Activated naive CD4-positive, alpha-beta T cell treated with anti-CD3 and anti-CD28 coated beads, Interleukin-2, amount 50 U/mL, for 72 hours (primary cell): ENCODE data around the gene NCBP3. TPM values are rescaled to one million over a fixed set of nuclear protein-coding genes. Genes with fewer than 3 reads are reported as not detected.

Experiments used
- ATAC-seq, 2 donors: fragments of 150-1000 bp; cut with Tn5 transposase; 2 replicates each; pipeline ENCODE4 v1.10.0; 2021; ENCODE audit warnings: mild to moderate bottlenecking in 2 of 2, moderate library complexity in 2 of 2
- DNase-seq, 2 donors: peaks; one replicate each; pipeline ENCODE4 v3.0.0; 2021 to 2022; ENCODE audit warnings: low spot score in 2 of 2
- H3K27ac Mint-ChIP-seq, 2 donors: one replicate each; pipeline ENCODE4 v1.8.0; 2022; ENCODE audit warnings: mild to moderate bottlenecking in 2 of 2, mixed read lengths in 2 of 2
- H3K36me3 Mint-ChIP-seq, 2 donors: one replicate each; pipeline ENCODE4 v1.8.0; 2022; ENCODE audit warnings: mixed read lengths in 2 of 2
- H3K9me3 Mint-ChIP-seq, 2 donors: one replicate each; pipeline ENCODE4 v1.8.0; 2022; ENCODE audit warnings: mixed read lengths in 2 of 2
- total RNA-seq, 2 donors: library from RNA; stranded (reverse); gene quantifications; one replicate each; pipeline ENCODE4 v1.2.3, GENCODE V29; 2022

NCBP3 gene, protein sequence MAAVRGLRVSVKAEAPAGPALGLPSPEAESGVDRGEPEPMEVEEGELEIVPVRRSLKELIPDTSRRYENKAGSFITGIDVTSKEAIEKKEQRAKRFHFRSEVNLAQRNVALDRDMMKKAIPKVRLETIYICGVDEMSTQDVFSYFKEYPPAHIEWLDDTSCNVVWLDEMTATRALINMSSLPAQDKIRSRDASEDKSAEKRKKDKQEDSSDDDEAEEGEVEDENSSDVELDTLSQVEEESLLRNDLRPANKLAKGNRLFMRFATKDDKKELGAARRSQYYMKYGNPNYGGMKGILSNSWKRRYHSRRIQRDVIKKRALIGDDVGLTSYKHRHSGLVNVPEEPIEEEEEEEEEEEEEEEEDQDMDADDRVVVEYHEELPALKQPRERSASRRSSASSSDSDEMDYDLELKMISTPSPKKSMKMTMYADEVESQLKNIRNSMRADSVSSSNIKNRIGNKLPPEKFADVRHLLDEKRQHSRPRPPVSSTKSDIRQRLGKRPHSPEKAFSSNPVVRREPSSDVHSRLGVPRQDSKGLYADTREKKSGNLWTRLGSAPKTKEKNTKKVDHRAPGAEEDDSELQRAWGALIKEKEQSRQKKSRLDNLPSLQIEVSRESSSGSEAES
- total RNA-seq: 10 to 100 TPM; 35.4 to 44.4 TPM

DNA sequence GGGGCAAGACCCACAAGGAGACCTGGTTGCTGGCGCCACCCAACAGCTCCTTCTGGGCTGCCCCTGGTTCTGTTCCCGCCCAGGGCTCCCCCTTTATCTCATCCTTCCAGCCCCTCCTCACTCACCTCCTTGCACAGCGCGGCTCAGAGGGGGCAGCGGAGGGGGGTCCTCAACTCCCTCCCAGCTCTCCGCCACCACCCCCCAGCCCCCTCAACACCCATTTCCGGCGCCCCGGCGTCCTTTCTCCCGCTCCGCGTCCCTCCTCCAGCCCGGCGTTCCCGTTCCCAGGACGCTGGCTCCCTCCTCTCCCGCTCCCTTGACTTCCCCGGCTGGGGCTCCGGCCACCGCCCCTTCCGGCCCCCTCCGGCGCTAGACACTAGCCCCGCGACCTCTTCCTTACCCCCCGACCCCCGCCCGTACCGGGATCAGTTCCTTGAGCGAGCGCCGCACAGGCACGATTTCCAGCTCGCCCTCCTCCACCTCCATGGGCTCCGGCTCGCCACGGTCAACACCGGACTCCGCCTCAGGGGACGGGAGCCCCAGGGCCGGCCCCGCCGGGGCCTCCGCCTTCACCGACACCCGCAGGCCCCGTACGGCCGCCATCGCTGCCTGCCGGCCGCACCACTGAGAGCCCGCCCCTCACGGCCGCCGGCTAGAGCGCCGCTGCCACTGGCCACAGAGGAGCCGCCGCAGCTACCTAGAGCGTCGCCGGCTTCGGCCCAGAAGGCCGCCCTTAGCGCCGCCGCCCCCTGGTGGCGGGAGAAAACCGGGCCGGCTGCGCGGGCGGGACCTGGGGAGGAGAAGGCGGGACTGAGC lies at the start of gene NCBP3:
Gene NCBP3 (minus strand): TSS at position 626 of the 816 bp plus-strand sequence. CDS start 23 bp downstream, at position 603.
- ATAC-seq: peak; percentile 95 to 96
- Mint-ChIP-seq H3K9me3 (no peaks in the 10 kb centered on the region), H3K36me3 (peaks cover 0 to 18% of the 10 kb centered on the region in 2 donors), H3K27ac (peak within 1 kb of the TSS; percentile 98)
- DNase-seq: peak; percentile 93 to 98

GRCh38 chr17:3895354-3895753 lies 49.3 kb upstream of the NCBP3 start:
- no peaks in the 10 kb centered on the region for H3K36me3 Mint-ChIP-seq
- ATAC-seq (no peak), DNase-seq (no peak)
- H3K9me3 Mint-ChIP-seq: no peaks in the 10 kb centered on the region
- H3K27ac Mint-ChIP-seq: no peak overlapping the region

- ATAC-seq (no peak), DNase-seq (no peak)
- Mint-ChIP-seq H3K36me3 (no peaks in the 10 kb centered on the region), H3K9me3 (no peaks in the 10 kb centered on the region), H3K27ac (peak overlapping the region in 1 of 2 donors; percentile 57)
Observed at GRCh38 chr17:3894911-3895343, 48.9 kb upstream of the NCBP3 start.

DNA sequence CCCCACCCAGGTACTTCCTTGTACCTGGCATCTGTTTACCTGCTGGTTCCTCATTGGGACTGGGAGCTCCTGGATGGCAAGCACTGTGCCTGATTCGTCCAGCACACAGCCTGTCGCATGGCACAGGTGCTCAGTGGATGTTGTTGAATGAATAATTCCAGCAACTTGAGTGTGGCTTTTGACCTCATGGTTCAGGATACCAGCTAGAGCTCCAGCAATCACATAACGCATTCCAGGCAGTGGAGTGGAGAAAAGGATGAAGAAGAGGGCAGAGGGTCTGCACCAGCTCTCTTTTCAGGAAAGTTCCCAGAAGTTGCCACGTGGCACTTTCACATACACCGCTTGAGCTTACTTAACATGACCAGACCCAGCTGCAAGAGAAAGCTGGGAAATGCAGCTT lies 48.1 kb upstream of the NCBP3 start:
- Mint-ChIP-seq H3K27ac (peak overlapping the region in 1 of 2 donors; percentile 73), H3K36me3 (no peaks in the 10 kb centered on the region), H3K9me3 (no peaks in the 10 kb centered on the region)
- DNase-seq: no peak
- ATAC-seq: no peak

DNA sequence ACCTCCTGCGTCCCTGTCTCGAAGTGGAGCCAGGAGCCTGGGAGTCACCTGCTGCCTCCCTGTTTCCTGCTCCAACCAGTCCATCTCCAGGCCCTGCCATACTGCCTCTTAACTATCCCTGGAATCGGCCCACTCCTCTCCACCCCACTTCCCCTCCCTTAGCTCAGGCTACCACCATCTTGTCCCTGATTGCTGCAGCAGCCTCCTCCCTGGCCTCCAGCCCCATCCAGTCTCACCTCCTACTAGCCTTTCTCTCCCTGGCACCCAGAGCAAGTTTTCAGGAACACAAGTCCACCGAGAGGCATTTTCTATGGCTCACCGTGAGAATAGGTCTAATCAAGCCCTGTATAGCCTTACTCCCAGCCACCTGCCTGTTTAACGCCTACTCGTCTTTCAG lies 47.7 kb upstream of the NCBP3 start:
- no peak for ATAC-seq

GRCh38 chr17:3893003-3893719 lies 47.1 kb upstream of the NCBP3 start, which contains the start of gene CAMKK1:
Gene CAMKK1, minus strand, starts transcription at chr17:3893053. Its CDS starts 7,366 bp downstream, at chr17:3885687.
- no peaks in the 10 kb centered on the region for H3K36me3 Mint-ChIP-seq
- H3K27ac Mint-ChIP-seq: peak within 1 kb of the TSS; percentile 73 to 94
- peak; percentile 87 to 90 for ATAC-seq
- H3K9me3 Mint-ChIP-seq: no peaks in the 10 kb centered on the region
- peak; percentile 93 to 95 for DNase-seq

More for the DNA sequence above, 47.7 kb upstream of the NCBP3 start:
- no peaks in the 10 kb centered on the region for H3K36me3 Mint-ChIP-seq
- DNase-seq: no peak
- peak overlapping the region; percentile 73 to 94 for H3K27ac Mint-ChIP-seq
- no peaks in the 10 kb centered on the region for H3K9me3 Mint-ChIP-seq

GRCh38 chr17:3892095-3892998 lies 46.3 kb upstream of the NCBP3 start:
- DNase-seq (peak; percentile 47 to 72), ATAC-seq (peak; percentile 29 to 56)
- H3K9me3 Mint-ChIP-seq: no peaks in the 10 kb centered on the region
- no peak overlapping the region for H3K27ac Mint-ChIP-seq
- H3K36me3 Mint-ChIP-seq: no peaks in the 10 kb centered on the region

- Mint-ChIP-seq H3K36me3 (no peaks in the 10 kb centered on the region), H3K27ac (peak overlapping the region in 1 of 2 donors; percentile 12), H3K9me3 (no peaks in the 10 kb centered on the region)
- no peak for ATAC-seq
- DNase-seq: no peak
Observed at GRCh38 chr17:3891626-3892094, 45.6 kb upstream of the NCBP3 start.

DNA sequence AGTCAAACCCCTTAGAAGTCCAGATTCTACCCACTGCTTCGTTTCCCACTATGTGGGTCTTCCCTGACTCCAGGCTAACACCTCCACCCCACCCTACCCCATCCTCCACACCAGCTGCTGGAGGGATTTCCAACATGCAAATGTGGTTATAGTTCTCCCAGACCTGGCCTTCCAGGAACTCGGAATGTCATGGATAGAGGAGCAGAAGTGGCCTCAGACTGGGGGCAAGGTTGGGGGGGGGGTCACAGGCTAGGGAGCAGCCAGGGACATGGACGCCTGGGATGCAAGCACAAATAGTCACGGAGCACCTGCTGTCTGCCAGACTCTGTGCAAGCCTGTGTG lies 44.8 kb upstream of the NCBP3 start:
- no peak for DNase-seq
- Mint-ChIP-seq H3K9me3 (no peaks in the 10 kb centered on the region), H3K27ac (peak overlapping the region in 1 of 2 donors; percentile 22), H3K36me3 (no peaks in the 10 kb centered on the region)
- ATAC-seq: no peak

- H3K27ac Mint-ChIP-seq: peak overlapping the region in 1 of 2 donors; percentile 22
Observed at GRCh38 chr17:3890082-3890877, 44.2 kb upstream of the NCBP3 start.

DNA sequence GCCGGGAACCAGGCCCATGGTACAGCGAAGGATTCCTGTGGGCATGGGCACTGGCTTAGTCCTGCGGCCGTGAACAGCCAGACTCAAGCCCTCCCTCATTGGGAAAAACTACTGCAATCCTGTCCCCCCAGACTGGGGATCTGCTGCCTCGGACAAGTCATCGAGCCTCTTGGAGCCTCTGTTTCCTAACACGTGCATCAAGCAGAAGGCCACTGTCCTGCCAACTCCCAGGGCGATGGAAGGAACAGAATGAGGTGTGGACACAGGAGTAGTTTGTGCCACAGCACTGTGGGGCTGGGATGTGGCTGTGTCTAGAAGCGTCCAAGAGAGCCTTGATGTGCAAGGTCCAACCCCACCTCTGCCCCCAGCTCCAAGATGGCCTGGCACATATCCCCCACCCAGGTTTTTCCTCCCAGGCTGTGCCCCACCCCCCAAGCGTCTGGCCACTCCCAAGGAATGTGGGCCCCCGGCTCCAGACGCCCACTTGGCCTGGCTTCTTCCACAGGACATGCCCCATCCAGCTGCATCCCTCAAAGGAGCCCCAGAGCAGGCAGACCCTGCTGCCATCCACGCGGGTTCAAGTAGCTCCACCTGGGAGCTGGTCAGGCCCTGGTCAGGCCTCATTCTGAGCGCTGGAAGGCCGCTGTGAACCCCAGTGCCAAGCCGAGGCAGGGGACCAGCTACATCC lies 43.4 kb upstream of the NCBP3 start:
- Mint-ChIP-seq H3K36me3 (no peaks in the 10 kb centered on the region), H3K27ac (peak overlapping the region in 1 of 2 donors; percentile 14), H3K9me3 (no peaks in the 10 kb centered on the region)
- ATAC-seq: no peak
- DNase-seq: no peak

More at GRCh38 chr17:3890082-3890877, 44.2 kb upstream of the NCBP3 start:
- H3K9me3 Mint-ChIP-seq: no peaks in the 10 kb centered on the region
- no peak for ATAC-seq
- H3K36me3 Mint-ChIP-seq: no peaks in the 10 kb centered on the region
- DNase-seq: no peak

GRCh38 chr17:3888343-3889171 lies 42.5 kb upstream of the NCBP3 start:
- no peak for DNase-seq
- Mint-ChIP-seq H3K9me3 (no peaks in the 10 kb centered on the region), H3K27ac (peak overlapping the region in 1 of 2 donors; percentile 88), H3K36me3 (no peaks in the 10 kb centered on the region)
- no peak for ATAC-seq

GRCh38 chr17:3887804-3888203 lies 41.8 kb upstream of the NCBP3 start:
- H3K9me3 Mint-ChIP-seq: no peaks in the 10 kb centered on the region
- H3K27ac Mint-ChIP-seq: peak overlapping the region in 1 of 2 donors; percentile 88
- no peaks in the 10 kb centered on the region for H3K36me3 Mint-ChIP-seq
- ATAC-seq (no peak), DNase-seq (no peak)
